ENCODE results near the gene DACT2. TPM values are rescaled to one million over a fixed set of nuclear protein-coding genes. Genes with fewer than 3 reads are reported as not detected.

DACT2 gene
- total and polyA plus RNA-seq, 4 donors, result 0.25 to 2.8 (median 0.88) TPM

DNA sequence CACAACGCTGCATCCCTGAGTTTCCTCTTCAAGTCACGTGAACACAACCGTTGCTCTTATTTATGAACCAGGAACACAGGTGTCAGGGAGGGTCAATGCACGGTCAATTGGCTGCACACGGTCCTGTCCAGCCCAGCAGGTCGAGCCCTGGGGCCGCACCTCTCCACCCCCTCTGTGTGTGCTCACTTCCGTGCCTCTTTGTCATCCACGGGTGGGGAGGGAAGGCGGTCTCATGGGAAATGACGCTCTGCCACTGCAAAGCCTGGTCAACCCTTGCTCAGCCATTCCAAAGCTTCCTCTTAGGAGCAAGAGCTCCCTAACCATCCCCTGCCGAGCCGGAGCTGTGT, 38.7 kb downstream of the DACT2 start:
- no peak overlapping the region for H3K4me3 ChIP-seq (ENCODE audit: low read depth in 1 of 3, low read length in 3 of 3)
- H3K9ac ChIP-seq (ENCODE audit: low read depth in 1 of 2, low read length in 2 of 2), result no peak overlapping the region
- no peak for TF ChIP-seq NR2F2 (IDR thresholded peaks at IDR 0.05)
- TF ChIP-seq RXRA (IDR thresholded peaks at IDR 0.05), result peak; percentile 52 to 75
- peak in 1 of 2 donors; percentile 10 for TF ChIP-seq RAD21 (IDR thresholded peaks at IDR 0.05)
- TF ChIP-seq HNF4A (conservative IDR thresholded peaks at IDR 0.05), result peak in 1 of 2 donors; percentile 2
- no peaks in the 10 kb centered on the region for H3K9me3 ChIP-seq (ENCODE audit: control insufficient read depth in 4 of 4, low read length in 3 of 4)
- H3K27ac ChIP-seq (ENCODE audit: low read depth in 1 of 2, low read length in 2 of 2), result no peak overlapping the region
- no peak for DNase-seq (ENCODE audit: low spot score)
- no peaks in the 10 kb centered on the region for H3K27me3 ChIP-seq (ENCODE audit: control insufficient read depth in 4 of 4, insufficient read depth in 4 of 4, low read length in 3 of 4)
- no peaks in the 10 kb centered on the region for H3K36me3 ChIP-seq (ENCODE audit: control insufficient read depth in 4 of 4, insufficient read depth in 3 of 4, low read depth in 1 of 4, low read length in 3 of 4)
- WGBS, result 59% methylated on average over 13 of the region's 13 CpGs
- H3K4me1 ChIP-seq (ENCODE audit: control insufficient read depth in 4 of 4, insufficient read depth in 4 of 4, low read length in 3 of 4), result peaks cover 0 to 21% (median 9%) of the 10 kb centered on the region in 4 donors

- Histone ChIP-seq H3K9ac (ENCODE audit: low read depth in 1 of 2, low read length in 2 of 2) (no peak overlapping the region), H3K4me3 (ENCODE audit: low read depth in 1 of 3, low read length in 3 of 3) (no peak overlapping the region), H3K36me3 (ENCODE audit: control insufficient read depth in 4 of 4, insufficient read depth in 3 of 4, low read depth in 1 of 4, low read length in 3 of 4) (no peaks in the 10 kb centered on the region), H3K27ac (ENCODE audit: low read depth in 1 of 2, low read length in 2 of 2) (no peak overlapping the region), H3K9me3 (ENCODE audit: control insufficient read depth in 4 of 4, low read length in 3 of 4) (no peaks in the 10 kb centered on the region), H3K27me3 (ENCODE audit: control insufficient read depth in 4 of 4, insufficient read depth in 4 of 4, low read length in 3 of 4) (no peaks in the 10 kb centered on the region), H3K4me1 (ENCODE audit: control insufficient read depth in 4 of 4, insufficient read depth in 4 of 4, low read length in 3 of 4) (peaks cover 0 to 24% (median 12%) of the 10 kb centered on the region in 4 donors)
- no peak for TF ChIP-seq RXRA (IDR thresholded peaks at IDR 0.05)
- peak; percentile 13 to 21 for TF ChIP-seq HNF4A (conservative IDR thresholded peaks at IDR 0.05)
- peak; percentile 16 for TF ChIP-seq ATF3 (IDR thresholded peaks at IDR 0.05)
- no peak for TF ChIP-seq NR2F2 (IDR thresholded peaks at IDR 0.05)
- TF ChIP-seq RAD21 (IDR thresholded peaks at IDR 0.05), result peak in 1 of 2 donors; percentile 6
- no peak for TF ChIP-seq GABPA (IDR thresholded peaks at IDR 0.05 in 1 of 2, conservative IDR thresholded peaks at IDR 0.05 in 1 of 2)
- DNase-seq (ENCODE audit: low spot score), result no peak
- 86% methylated on average over 21 of the region's 21 CpGs for WGBS
These were observed 39.3 kb downstream of the DACT2 start for GRCh38 chr6:168280020-168280898.

DNA sequence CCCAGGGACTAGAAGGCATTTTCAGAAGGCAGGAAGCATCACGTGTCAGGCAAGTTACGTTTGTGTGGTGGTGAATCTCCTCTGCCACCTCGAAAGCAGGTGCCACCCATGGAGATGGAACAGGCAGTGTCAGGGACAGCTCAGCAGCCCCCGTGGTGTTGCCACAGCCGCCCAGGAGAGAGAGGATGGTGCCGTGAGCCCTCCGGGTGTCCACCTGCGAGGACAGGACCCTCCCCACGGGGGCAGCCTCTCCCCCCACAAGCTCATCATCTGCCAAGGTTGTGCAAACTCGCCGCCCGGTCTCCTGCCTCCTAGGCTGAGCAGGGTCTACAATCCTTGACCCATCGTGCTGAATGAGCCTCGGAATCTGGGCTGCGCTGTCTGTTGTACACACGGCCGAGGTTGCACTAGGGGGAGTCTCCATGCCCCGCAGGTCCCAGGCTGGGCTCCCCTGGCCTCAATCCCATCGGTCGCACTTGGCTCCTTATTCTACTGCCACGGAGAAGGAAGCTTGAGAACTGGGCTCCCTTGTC, 40.1 kb downstream of the DACT2 start:
- no peak for DNase-seq (ENCODE audit: low spot score)
- no peak overlapping the region for H3K4me3 ChIP-seq (ENCODE audit: low read depth in 1 of 3, low read length in 3 of 3)
- no peak overlapping the region for H3K9ac ChIP-seq (ENCODE audit: low read depth in 1 of 2, low read length in 2 of 2)
- H3K9me3 ChIP-seq (ENCODE audit: control insufficient read depth in 4 of 4, low read length in 3 of 4), result no peaks in the 10 kb centered on the region
- H3K27ac ChIP-seq (ENCODE audit: low read depth in 1 of 2, low read length in 2 of 2), result no peak overlapping the region
- WGBS, result 88% methylated on average over 21 of the region's 21 CpGs
- H3K4me1 ChIP-seq (ENCODE audit: control insufficient read depth in 4 of 4, insufficient read depth in 4 of 4, low read length in 3 of 4), result peaks cover 5 to 32% (median 20%) of the 10 kb centered on the region in 4 donors
- no peaks in the 10 kb centered on the region for H3K27me3 ChIP-seq (ENCODE audit: control insufficient read depth in 4 of 4, insufficient read depth in 4 of 4, low read length in 3 of 4)
- H3K36me3 ChIP-seq (ENCODE audit: control insufficient read depth in 4 of 4, insufficient read depth in 3 of 4, low read depth in 1 of 4, low read length in 3 of 4), result no peaks in the 10 kb centered on the region
- TF ChIP-seq NR2F2 (IDR thresholded peaks at IDR 0.05) (no peak), FOXA1 (IDR thresholded peaks at IDR 0.05) (no peak), GABPA (IDR thresholded peaks at IDR 0.05 in 1 of 2, conservative IDR thresholded peaks at IDR 0.05 in 1 of 2) (no peak), RAD21 (IDR thresholded peaks at IDR 0.05) (no peak), MAX (IDR thresholded peaks at IDR 0.05) (no peak), JUND (IDR thresholded peaks at IDR 0.05) (no peak), TAF1 (conservative IDR thresholded peaks at IDR 0.05) (no peak), ATF3 (IDR thresholded peaks at IDR 0.05) (no peak)
- TF ChIP-seq, protein P1, sequence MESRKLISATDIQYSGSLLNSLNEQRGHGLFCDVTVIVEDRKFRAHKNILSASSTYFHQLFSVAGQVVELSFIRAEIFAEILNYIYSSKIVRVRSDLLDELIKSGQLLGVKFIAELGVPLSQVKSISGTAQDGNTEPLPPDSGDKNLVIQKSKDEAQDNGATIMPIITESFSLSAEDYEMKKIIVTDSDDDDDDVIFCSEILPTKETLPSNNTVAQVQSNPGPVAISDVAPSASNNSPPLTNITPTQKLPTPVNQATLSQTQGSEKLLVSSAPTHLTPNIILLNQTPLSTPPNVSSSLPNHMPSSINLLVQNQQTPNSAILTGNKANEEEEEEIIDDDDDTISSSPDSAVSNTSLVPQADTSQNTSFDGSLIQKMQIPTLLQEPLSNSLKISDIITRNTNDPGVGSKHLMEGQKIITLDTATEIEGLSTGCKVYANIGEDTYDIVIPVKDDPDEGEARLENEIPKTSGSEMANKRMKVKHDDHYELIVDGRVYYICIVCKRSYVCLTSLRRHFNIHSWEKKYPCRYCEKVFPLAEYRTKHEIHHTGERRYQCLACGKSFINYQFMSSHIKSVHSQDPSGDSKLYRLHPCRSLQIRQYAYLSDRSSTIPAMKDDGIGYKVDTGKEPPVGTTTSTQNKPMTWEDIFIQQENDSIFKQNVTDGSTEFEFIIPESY (IDR thresholded peaks at IDR 0.05), result no peak
- TF ChIP-seq, protein P2, sequence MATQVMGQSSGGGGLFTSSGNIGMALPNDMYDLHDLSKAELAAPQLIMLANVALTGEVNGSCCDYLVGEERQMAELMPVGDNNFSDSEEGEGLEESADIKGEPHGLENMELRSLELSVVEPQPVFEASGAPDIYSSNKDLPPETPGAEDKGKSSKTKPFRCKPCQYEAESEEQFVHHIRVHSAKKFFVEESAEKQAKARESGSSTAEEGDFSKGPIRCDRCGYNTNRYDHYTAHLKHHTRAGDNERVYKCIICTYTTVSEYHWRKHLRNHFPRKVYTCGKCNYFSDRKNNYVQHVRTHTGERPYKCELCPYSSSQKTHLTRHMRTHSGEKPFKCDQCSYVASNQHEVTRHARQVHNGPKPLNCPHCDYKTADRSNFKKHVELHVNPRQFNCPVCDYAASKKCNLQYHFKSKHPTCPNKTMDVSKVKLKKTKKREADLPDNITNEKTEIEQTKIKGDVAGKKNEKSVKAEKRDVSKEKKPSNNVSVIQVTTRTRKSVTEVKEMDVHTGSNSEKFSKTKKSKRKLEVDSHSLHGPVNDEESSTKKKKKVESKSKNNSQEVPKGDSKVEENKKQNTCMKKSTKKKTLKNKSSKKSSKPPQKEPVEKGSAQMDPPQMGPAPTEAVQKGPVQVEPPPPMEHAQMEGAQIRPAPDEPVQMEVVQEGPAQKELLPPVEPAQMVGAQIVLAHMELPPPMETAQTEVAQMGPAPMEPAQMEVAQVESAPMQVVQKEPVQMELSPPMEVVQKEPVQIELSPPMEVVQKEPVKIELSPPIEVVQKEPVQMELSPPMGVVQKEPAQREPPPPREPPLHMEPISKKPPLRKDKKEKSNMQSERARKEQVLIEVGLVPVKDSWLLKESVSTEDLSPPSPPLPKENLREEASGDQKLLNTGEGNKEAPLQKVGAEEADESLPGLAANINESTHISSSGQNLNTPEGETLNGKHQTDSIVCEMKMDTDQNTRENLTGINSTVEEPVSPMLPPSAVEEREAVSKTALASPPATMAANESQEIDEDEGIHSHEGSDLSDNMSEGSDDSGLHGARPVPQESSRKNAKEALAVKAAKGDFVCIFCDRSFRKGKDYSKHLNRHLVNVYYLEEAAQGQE (IDR thresholded peaks at IDR 0.05), result no peak

Data from liver (tissue), 9 donors.